Measurements from ENCODE around the gene RUNX2. TPM values are rescaled to one million over a fixed set of nuclear protein-coding genes. Genes with fewer than 3 reads are reported as not detected.

Gene RUNX2
- total and polyA plus RNA-seq, 10 of the 15 experiments (the other 5 are each of a cell fraction or from before 2014, with no cell fraction given): 0.01 to 0.77 (median 0.15) TPM; not detected in 3

DNA sequence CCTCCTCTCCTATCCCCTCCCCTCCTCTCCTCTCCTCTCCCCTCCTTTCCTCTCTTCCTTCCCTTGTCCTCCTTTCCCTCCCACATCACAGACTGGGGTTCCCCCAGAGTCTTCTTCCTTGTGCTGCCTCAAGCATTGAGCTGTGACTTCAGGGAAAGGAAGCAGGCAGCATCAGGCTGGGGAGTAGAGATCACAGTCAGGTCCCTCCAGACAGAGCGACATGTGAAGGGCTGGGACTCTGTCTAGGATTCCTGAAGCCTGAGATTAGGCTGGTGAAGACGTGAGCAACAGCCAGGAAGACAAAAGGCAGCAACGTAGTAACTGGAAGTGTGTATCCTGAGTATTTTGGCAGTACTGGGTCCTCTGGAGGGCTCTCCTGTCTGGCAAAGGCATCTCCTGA is 315.0 kb downstream of the RUNX2 start (continued):
- TF ChIP-seq, protein P1, sequence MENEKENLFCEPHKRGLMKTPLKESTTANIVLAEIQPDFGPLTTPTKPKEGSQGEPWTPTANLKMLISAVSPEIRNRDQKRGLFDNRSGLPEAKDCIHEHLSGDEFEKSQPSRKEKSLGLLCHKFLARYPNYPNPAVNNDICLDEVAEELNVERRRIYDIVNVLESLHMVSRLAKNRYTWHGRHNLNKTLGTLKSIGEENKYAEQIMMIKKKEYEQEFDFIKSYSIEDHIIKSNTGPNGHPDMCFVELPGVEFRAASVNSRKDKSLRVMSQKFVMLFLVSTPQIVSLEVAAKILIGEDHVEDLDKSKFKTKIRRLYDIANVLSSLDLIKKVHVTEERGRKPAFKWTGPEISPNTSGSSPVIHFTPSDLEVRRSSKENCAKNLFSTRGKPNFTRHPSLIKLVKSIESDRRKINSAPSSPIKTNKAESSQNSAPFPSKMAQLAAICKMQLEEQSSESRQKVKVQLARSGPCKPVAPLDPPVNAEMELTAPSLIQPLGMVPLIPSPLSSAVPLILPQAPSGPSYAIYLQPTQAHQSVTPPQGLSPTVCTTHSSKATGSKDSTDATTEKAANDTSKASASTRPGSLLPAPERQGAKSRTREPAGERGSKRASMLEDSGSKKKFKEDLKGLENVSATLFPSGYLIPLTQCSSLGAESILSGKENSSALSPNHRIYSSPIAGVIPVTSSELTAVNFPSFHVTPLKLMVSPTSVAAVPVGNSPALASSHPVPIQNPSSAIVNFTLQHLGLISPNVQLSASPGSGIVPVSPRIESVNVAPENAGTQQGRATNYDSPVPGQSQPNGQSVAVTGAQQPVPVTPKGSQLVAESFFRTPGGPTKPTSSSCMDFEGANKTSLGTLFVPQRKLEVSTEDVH (IDR thresholded peaks at IDR 0.05; ENCODE audit: low read depth, partially characterized antibody): no peak
- TF ChIP-seq CREM (IDR thresholded peaks at IDR 0.05; ENCODE audit: low read depth) (no peak), YBX1 (IDR thresholded peaks at IDR 0.05) (no peak), SMAD5 (IDR thresholded peaks at IDR 0.05; ENCODE audit: low read depth) (no peak), JUNB (IDR thresholded peaks at IDR 0.05) (no peak)

DNA sequence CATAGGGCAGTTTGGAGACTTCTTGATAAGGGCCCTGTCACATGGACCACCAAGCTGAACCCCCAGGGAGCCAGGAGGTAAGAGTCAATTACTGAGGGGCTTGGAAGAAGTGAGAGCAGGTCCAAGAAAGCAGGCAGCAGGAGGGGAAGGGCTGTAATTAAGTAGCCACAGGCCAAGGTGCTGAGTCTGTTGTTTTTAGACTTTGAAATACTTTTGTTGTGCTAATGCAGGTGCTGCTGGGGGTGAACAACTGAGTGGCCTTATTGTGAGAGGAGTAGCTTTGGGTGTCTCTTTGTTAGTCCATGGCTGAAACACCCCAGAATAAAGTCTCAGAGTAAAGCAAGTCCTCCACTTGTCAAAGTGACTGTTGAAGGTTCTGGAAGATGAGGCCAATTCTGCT is 316.6 kb downstream of the RUNX2 start:
- no peaks in the 10 kb centered on the region for H3K36me3 ChIP-seq (ENCODE audit: control insufficient read depth in 2 of 2, insufficient read depth in 2 of 2, low read length in 1 of 2)
- H3K4me3 ChIP-seq: no peak overlapping the region
- no peak overlapping the region for H2AFZ ChIP-seq (ENCODE audit: control insufficient read depth, low read depth, low read length)
- DNase-seq (ENCODE audit: low read depth, low spot score): no peak
- H3K9ac ChIP-seq (ENCODE audit: control insufficient read depth, insufficient read depth, low read length): no peak overlapping the region
- H4K20me1 ChIP-seq (ENCODE audit: control insufficient read depth, insufficient read depth): no peaks in the 10 kb centered on the region
- FAIRE-seq: no peak
- intact Hi-C loops (cut with micrococcal nuclease; ENCODE audit: unreplicated experiment) (no loop called here), in situ Hi-C loops (cut with MboI) (no loop called here)
- no peaks in the 10 kb centered on the region for H3K79me2 ChIP-seq (ENCODE audit: control insufficient read depth, insufficient read depth, low read length)
- no peaks in the 10 kb centered on the region; a peak in 1 of 4 replicates for H3K27me3 ChIP-seq (replicated peaks in 1 of 2; ENCODE audit: control insufficient read depth in 2 of 2, insufficient read depth in 2 of 2, low read length in 1 of 2)
- ChIA-PET SMC1A (ENCODE audit: uncharacterized antibody, unreplicated experiment) (no interaction called here), POLR2A (no interaction called here), RAD21 (ENCODE audit: unreplicated experiment) (no interaction called here), CTCF (interaction anchor here (0.8 kb wide), 1 partner anchor 1016 kb away, joined by 3 read pairs; no protein-coding TSS in a partner anchor)
- no peak for ATAC-seq
- H3K27ac ChIP-seq (ENCODE audit: control insufficient read depth, insufficient read depth): no peak overlapping the region
- no peaks in the 10 kb centered on the region; the same call in 2 of the 3 replicates for H3K9me3 ChIP-seq (replicated peaks; ENCODE audit: control insufficient read depth, insufficient read depth, low read length)
- no TSS peak for BruUV-seq (replicated peaks)
- H3K4me1 ChIP-seq (ENCODE audit: control insufficient read depth, insufficient read depth, low read length): no peaks in the 10 kb centered on the region
- no peak overlapping the region for H3K4me2 ChIP-seq (ENCODE audit: control insufficient read depth, insufficient read depth)
- TF ChIP-seq BHLHE40 (IDR thresholded peaks at IDR 0.05; ENCODE audit: borderline replicate concordance in 1 of 2, low read depth in 2 of 2, low read length in 1 of 2): no peak
- TF ChIP-seq, protein P2, sequence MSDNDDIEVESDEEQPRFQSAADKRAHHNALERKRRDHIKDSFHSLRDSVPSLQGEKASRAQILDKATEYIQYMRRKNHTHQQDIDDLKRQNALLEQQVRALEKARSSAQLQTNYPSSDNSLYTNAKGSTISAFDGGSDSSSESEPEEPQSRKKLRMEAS (IDR thresholded peaks at IDR 0.05; ENCODE audit: low read depth, low read length): no peak
- TF ChIP-seq NR2C2 (IDR thresholded peaks at IDR 0.05; ENCODE audit: borderline replicate concordance, control insufficient read depth, insufficient read length, low read depth): no peak
- no peak for TF ChIP-seq ZZZ3 (IDR thresholded peaks at IDR 0.05; ENCODE audit: control insufficient read depth, insufficient read length, low read depth)
- TF ChIP-seq EED (IDR thresholded peaks at IDR 0.05; ENCODE audit: low read depth): no peak
- TF ChIP-seq ZNF207 (IDR thresholded peaks at IDR 0.05; ENCODE audit: borderline replicate concordance): no peak
- TF ChIP-seq SIN3A (IDR thresholded peaks at IDR 0.05; ENCODE audit: low read depth, low read length): no peak
- TF ChIP-seq MTA2 (IDR thresholded peaks at IDR 0.05; ENCODE audit: low read depth): no peak
- TF ChIP-seq, protein P3, sequence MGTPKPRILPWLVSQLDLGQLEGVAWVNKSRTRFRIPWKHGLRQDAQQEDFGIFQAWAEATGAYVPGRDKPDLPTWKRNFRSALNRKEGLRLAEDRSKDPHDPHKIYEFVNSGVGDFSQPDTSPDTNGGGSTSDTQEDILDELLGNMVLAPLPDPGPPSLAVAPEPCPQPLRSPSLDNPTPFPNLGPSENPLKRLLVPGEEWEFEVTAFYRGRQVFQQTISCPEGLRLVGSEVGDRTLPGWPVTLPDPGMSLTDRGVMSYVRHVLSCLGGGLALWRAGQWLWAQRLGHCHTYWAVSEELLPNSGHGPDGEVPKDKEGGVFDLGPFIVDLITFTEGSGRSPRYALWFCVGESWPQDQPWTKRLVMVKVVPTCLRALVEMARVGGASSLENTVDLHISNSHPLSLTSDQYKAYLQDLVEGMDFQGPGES (IDR thresholded peaks at IDR 0.05): no peak
- no peak for TF ChIP-seq JUND (IDR thresholded peaks at IDR 0.05; ENCODE audit: low read depth, low read length)
- TF ChIP-seq POLR2A (IDR thresholded peaks at IDR 0.05; ENCODE audit: low read depth, low read length): no peak
- TF ChIP-seq, protein P4, sequence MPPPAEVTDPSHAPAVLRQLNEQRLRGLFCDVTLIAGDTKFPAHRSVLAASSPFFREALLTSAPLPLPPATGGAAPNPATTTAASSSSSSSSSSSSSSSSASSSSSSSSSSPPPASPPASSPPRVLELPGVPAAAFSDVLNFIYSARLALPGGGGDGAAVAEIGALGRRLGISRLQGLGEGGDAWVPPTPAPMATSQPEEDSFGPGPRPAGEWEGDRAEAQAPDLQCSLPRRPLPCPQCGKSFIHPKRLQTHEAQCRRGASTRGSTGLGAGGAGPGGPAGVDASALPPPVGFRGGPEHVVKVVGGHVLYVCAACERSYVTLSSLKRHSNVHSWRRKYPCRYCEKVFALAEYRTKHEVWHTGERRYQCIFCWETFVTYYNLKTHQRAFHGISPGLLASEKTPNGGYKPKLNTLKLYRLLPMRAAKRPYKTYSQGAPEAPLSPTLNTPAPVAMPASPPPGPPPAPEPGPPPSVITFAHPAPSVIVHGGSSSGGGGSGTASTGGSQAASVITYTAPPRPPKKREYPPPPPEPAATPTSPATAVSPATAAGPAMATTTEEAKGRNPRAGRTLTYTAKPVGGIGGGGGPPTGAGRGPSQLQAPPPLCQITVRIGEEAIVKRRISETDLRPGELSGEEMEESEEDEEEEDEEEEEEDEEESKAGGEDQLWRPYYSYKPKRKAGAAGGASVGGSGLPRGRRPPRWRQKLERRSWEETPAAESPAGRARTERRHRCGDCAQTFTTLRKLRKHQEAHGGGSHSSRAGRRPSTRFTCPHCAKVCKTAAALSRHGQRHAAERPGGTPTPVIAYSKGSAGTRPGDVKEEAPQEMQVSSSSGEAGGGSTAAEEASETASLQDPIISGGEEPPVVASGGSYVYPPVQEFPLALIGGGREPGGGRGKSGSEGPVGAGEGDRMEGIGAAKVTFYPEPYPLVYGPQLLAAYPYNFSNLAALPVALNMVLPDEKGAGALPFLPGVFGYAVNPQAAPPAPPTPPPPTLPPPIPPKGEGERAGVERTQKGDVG (CRISPR knock-in tag; IDR thresholded peaks at IDR 0.05): no peak
